OCI-LY1 (cell line): ENCODE results near the gene GNAI1.

Source experiments
- H2AFZ ChIP-seq: fragments of 200-600 bp; sonication (generic), shearing (Covaris generic); 2 replicates; pipeline ENCODE4 v1.6.0; 2014; ENCODE audit warnings: antibody characterized with exemption, mild to moderate bottlenecking, low read length
- H3F3A ChIP-seq: fragments of 200-600 bp; sonication (generic), shearing (Covaris generic); 2 replicates; pipeline ENCODE4 v1.6.0; 2014; ENCODE audit warnings: mild to moderate bottlenecking, antibody characterized with exemption, low read length, moderate library complexity; ENCODE audit not compliant: insufficient read depth
- H3K27ac ChIP-seq: fragments of 200-600 bp; sonication (generic); 2 replicates; pipeline ENCODE4 v1.5.1; 2014; ENCODE audit warnings: low read length, mixed run types, mild to moderate bottlenecking, low read depth; ENCODE audit not compliant: poor library complexity, severe bottlenecking
- H3K27me3 ChIP-seq: fragments of 200-600 bp; sonication (generic); 2 replicates; pipeline ENCODE4 v1.6.0; 2014; ENCODE audit warnings: antibody characterized with exemption, mild to moderate bottlenecking, low read length, moderate library complexity; ENCODE audit not compliant: insufficient read depth
- H3K36me3 ChIP-seq: fragments of 200-600 bp; sonication (generic); 2 replicates; pipeline ENCODE4 v1.6.1; 2014; ENCODE audit warnings: mild to moderate bottlenecking, antibody characterized with exemption, low read length, moderate library complexity, mixed read lengths; ENCODE audit not compliant: insufficient read depth
- H3K4me1 ChIP-seq: fragments of 200-600 bp; sonication (generic); 2 replicates; pipeline ENCODE4 v1.5.1; 2014; ENCODE audit warnings: mild to moderate bottlenecking, low read length, moderate library complexity; ENCODE audit not compliant: insufficient read depth, severe bottlenecking
- H3K4me2 ChIP-seq: fragments of 200-600 bp; sonication (generic), shearing (Covaris generic); 2 replicates; pipeline ENCODE4 v1.6.1; 2014; ENCODE audit warnings: low read length
- H3K4me3 ChIP-seq: fragments of 200-600 bp; sonication (generic); 2 replicates; pipeline ENCODE4 v1.5.1; 2014; ENCODE audit warnings: low read length, low read depth, mild to moderate bottlenecking, mixed read lengths; ENCODE audit not compliant: poor library complexity, severe bottlenecking
- H3K79me2 ChIP-seq: fragments of 200-600 bp; shearing (Covaris generic); 2 replicates; pipeline ENCODE4 v1.6.1; 2016; ENCODE audit warnings: mixed run types, low read length, mixed read lengths; ENCODE audit not compliant: insufficient read depth
- H3K9ac ChIP-seq: fragments of 200-600 bp; sonication (generic), shearing (Covaris generic); 2 replicates; pipeline ENCODE4 v1.6.1; 2014; ENCODE audit warnings: mild to moderate bottlenecking, low read length, mixed read lengths
- H3K9me2 ChIP-seq: fragments of 200-600 bp; sonication (generic), shearing (Covaris generic); 2 replicates; pipeline ENCODE4 v1.6.1; 2014; ENCODE audit warnings: low read depth, mild to moderate bottlenecking, low read length, mixed read lengths
- H3K9me3 ChIP-seq: fragments of 200-600 bp; shearing (Covaris generic); 2 replicates; pipeline ENCODE4 v1.6.1; 2014; ENCODE audit warnings: low read length, mixed read lengths
- H4K20me1 ChIP-seq: fragments of 200-600 bp; sonication (generic), shearing (Covaris generic); 2 replicates; pipeline ENCODE4 v1.6.0; 2016; ENCODE audit warnings: mild to moderate bottlenecking, low read length; ENCODE audit not compliant: insufficient read depth
- CTCF ChIP-seq: fragments of 200-600 bp; sonication (generic), shearing (Covaris generic); IDR thresholded peaks from 2 replicates; pipeline ENCODE4 v1.5.1; 2017; ENCODE audit warnings: mild to moderate bottlenecking, antibody characterized with exemption, low read length, moderate library complexity, mixed read lengths
- EZH2 ChIP-seq: fragments of 200-600 bp; sonication (generic), shearing (Covaris generic); IDR thresholded peaks from 2 replicates; pipeline ENCODE4 v1.8.0; 2017; ENCODE audit warnings: borderline replicate concordance, mixed run types, mild to moderate bottlenecking, antibody characterized with exemption, low read length, moderate library complexity, mixed read lengths

GNAI1 gene

GRCh38 chr7:80225361-80225760 is 90.7 kb downstream of the GNAI1 start:
- Histone ChIP-seq H3K4me1 (no peaks in the 10 kb centered on the region), H3K9ac (no peak overlapping the region), H3K79me2 (no peaks in the 10 kb centered on the region), H3K4me2 (no peak overlapping the region), H3K27me3 (no peaks in the 10 kb centered on the region), H3K36me3 (no peaks in the 10 kb centered on the region), H2AFZ (no peak overlapping the region), H4K20me1 (no peaks in the 10 kb centered on the region), H3F3A (no peaks in the 10 kb centered on the region), H3K27ac (no peak overlapping the region), H3K9me2 (no peaks in the 10 kb centered on the region), H3K4me3 (no peak overlapping the region), H3K9me3 (no peaks in the 10 kb centered on the region)
- TF ChIP-seq CTCF (no peak), EZH2 (no peak)

- no peaks in the 10 kb centered on the region for H3K27me3 ChIP-seq
These were observed 92.0 kb downstream of the GNAI1 start for GRCh38 chr7:80226629-80227028.

GRCh38 chr7:80230327-80230726 is 95.7 kb downstream of the GNAI1 start:
- H3K27me3 ChIP-seq: no peaks in the 10 kb centered on the region
- no peaks in the 10 kb centered on the region; the same call in 1 of the 2 replicates for H4K20me1 ChIP-seq
- H3K4me3 ChIP-seq: no peak overlapping the region
- H2AFZ ChIP-seq: no peak overlapping the region
- H3K79me2 ChIP-seq: no peaks in the 10 kb centered on the region
- no peak overlapping the region for H3K27ac ChIP-seq
- no peak for TF ChIP-seq CTCF
- no peak for TF ChIP-seq EZH2
- H3K9ac ChIP-seq: no peak overlapping the region
- H3F3A ChIP-seq: no peaks in the 10 kb centered on the region
- H3K36me3 ChIP-seq: no peaks in the 10 kb centered on the region
- H3K4me1 ChIP-seq: no peaks in the 10 kb centered on the region
- no peaks in the 10 kb centered on the region for H3K9me3 ChIP-seq
- no peak overlapping the region for H3K4me2 ChIP-seq
- no peaks in the 10 kb centered on the region for H3K9me2 ChIP-seq

More at GRCh38 chr7:80226629-80227028, 92.0 kb downstream of the GNAI1 start:
- Histone ChIP-seq H2AFZ (no peak overlapping the region), H3K9ac (no peak overlapping the region), H3K9me3 (no peaks in the 10 kb centered on the region), H4K20me1 (no peaks in the 10 kb centered on the region), H3K4me2 (no peak overlapping the region), H3K27ac (no peak overlapping the region), H3K4me1 (no peaks in the 10 kb centered on the region), H3K36me3 (no peaks in the 10 kb centered on the region), H3K79me2 (no peaks in the 10 kb centered on the region), H3F3A (no peaks in the 10 kb centered on the region), H3K9me2 (no peaks in the 10 kb centered on the region), H3K4me3 (no peak overlapping the region)
- TF ChIP-seq EZH2 (no peak), CTCF (no peak)
